SK-N-MC (cell line): Measurements from ENCODE around the gene MAML2.

Experiments used
- EZH2 ChIP-seq: fragments of 200-600 bp; sonication (generic); IDR thresholded peaks from one replicate; pipeline ENCODE4 v1.6.1; 2017; ENCODE audit warnings: antibody characterized with exemption
- POLR2AphosphoS5 ChIP-seq: IDR thresholded peaks from 2 replicates; pipeline ENCODE4 v1.6.1; 2012; ENCODE audit warnings: mild to moderate bottlenecking, low read depth, low read length, borderline replicate concordance

DNA sequence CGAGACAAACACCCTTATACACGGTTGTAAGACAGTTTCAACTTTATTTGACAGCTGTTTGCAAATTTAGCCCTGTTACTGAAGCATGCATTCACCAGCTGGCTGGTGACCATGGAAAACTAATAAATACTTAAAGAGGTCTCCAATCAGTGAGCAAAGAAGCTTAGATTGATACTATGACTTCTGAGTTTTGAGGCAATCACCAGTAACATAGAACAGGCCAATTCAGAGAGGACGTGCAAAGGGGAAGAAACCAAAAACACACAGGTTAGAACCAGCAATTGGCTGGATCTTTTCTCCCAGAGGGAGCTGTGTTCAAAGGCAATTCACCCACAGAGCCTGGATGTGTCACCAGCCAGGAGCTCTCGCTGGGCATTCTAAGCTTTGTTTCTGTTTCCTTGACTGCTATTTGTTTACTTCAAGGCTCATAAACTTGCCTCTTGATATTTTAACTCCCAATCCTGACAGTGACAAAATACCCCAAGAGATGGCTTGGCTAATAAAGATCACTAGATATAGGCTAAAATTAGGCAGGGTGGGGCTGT is 305.5 kb downstream of the MAML2 start:
- no peak for TF ChIP-seq POLR2AphosphoS5
- no peak for TF ChIP-seq EZH2
